HFF-Myc (cell line): Measurements from ENCODE around the gene PPIL4.

Experiments
- DNase-seq: peaks from one replicate; pipeline ENCODE4 v3.0.0-alpha.2; 2011; ENCODE audit warnings: low read depth; ENCODE audit errors: extremely low read depth
- H3K4me3 ChIP-seq: replicated peaks from 2 replicates; pipeline ENCODE4 v1.5.1; 2011; ENCODE audit warnings: low read depth, mild to moderate bottlenecking, control low read depth, low read length
- CTCF ChIP-seq: IDR thresholded peaks from 2 replicates; pipeline ENCODE4 v1.5.1; 2012; ENCODE audit warnings: mild to moderate bottlenecking, low read depth, low read length, control low read depth; ENCODE audit errors: missing control alignments

The PPIL4 gene

GRCh38 chr6:149560736-149561135 is 14.9 kb upstream of the PPIL4 start:
- peak; percentile 61 for TF ChIP-seq CTCF
- no peak for DNase-seq
- H3K4me3 ChIP-seq, result no peak overlapping the region

GRCh38 chr6:149559389-149559788 is 13.5 kb upstream of the PPIL4 start:
- H3K4me3 ChIP-seq, result no peak overlapping the region
- TF ChIP-seq CTCF, result no peak
- no peak for DNase-seq

GRCh38 chr6:149558029-149558428 is 12.2 kb upstream of the PPIL4 start:
- no peak for DNase-seq
- TF ChIP-seq CTCF, result no peak
- H3K4me3 ChIP-seq, result no peak overlapping the region

GRCh38 chr6:149551920-149552319 is 6.1 kb upstream of the PPIL4 start:
- no peak for TF ChIP-seq CTCF
- no peak for DNase-seq
- H3K4me3 ChIP-seq, result no peak overlapping the region

- no peak for DNase-seq
- H3K4me3 ChIP-seq, result peak overlapping the region; percentile 80
- no peak for TF ChIP-seq CTCF
These were observed 537 bp downstream of the PPIL4 start for GRCh38 chr6:149545258-149545753.

GRCh38 chr6:149544646-149545257 is 1.1 kb downstream of the PPIL4 start:
- peak overlapping the region; percentile 80 for H3K4me3 ChIP-seq
- no peak for DNase-seq
- no peak for TF ChIP-seq CTCF

- DNase-seq, result no peak
- no peak for TF ChIP-seq CTCF
- H3K4me3 ChIP-seq, result no peak overlapping the region
These were observed 4.7 kb downstream of the PPIL4 start for GRCh38 chr6:149541139-149541538.
